H9 (cell line): ENCODE measurements around the gene ELFN1. TPM values are rescaled to one million over a fixed set of nuclear protein-coding genes. Genes with fewer than 3 reads are reported as not detected.

Experiments
- DNase-seq: peaks from one replicate; pipeline ENCODE4 v3.0.0-alpha.2; 2017
- H2AFZ ChIP-seq: one replicate; pipeline ENCODE4 v1.6.1; 2013; ENCODE audit warnings: mild to moderate bottlenecking, low read length, control low read depth, moderate library complexity
- H2AK5ac ChIP-seq: 2 replicates; pipeline ENCODE4 v1.6.1; 2013; ENCODE audit warnings: low read length, control low read depth, mixed read lengths; ENCODE audit not compliant: insufficient read length
- H2BK120ac ChIP-seq: one replicate; pipeline ENCODE4 v1.6.1; 2013; ENCODE audit warnings: low read depth, mild to moderate bottlenecking, low read length, control low read depth, inconsistent platforms; ENCODE audit not compliant: poor library complexity, severe bottlenecking
- H2BK12ac ChIP-seq: 2 replicates; pipeline ENCODE4 v1.6.1; 2013; ENCODE audit warnings: low read length, control low read depth, mixed read lengths, low read depth; ENCODE audit not compliant: insufficient read length
- H2BK15ac ChIP-seq: 2 replicates; pipeline ENCODE4 v1.6.1; 2013; ENCODE audit warnings: low read depth, low read length, control low read depth
- H2BK20ac ChIP-seq: one replicate; pipeline ENCODE4 v1.6.1; 2013; ENCODE audit warnings: low read depth, mild to moderate bottlenecking, low read length, control low read depth, inconsistent platforms; ENCODE audit not compliant: poor library complexity, severe bottlenecking
- H2BK5ac ChIP-seq: 2 replicates; pipeline ENCODE4 v1.6.1; 2013; ENCODE audit warnings: low read length, control low read depth, mixed read lengths; ENCODE audit not compliant: insufficient read length
- H3K14ac ChIP-seq: 2 replicates; pipeline ENCODE4 v1.6.1; 2013; ENCODE audit warnings: low read length, control low read depth; ENCODE audit not compliant: insufficient read depth
- H3K18ac ChIP-seq: 2 replicates; pipeline ENCODE4 v1.6.1; 2013; ENCODE audit warnings: low read depth, mild to moderate bottlenecking, mixed read lengths, low read length, control low read depth; ENCODE audit not compliant: insufficient read length
- H3K23ac ChIP-seq: 2 replicates; pipeline ENCODE4 v1.6.1; 2013; ENCODE audit warnings: low read length, control low read depth, mixed read lengths, low read depth; ENCODE audit not compliant: insufficient read length
- H3K23me2 ChIP-seq: 2 replicates; pipeline ENCODE4 v1.6.1; 2013; ENCODE audit warnings: low read depth, mild to moderate bottlenecking, mixed read lengths, low read length, control low read depth; ENCODE audit not compliant: insufficient read length, poor library complexity, severe bottlenecking
- H3K27ac ChIP-seq: 2 replicates; pipeline ENCODE4 v1.5.1; 2013; ENCODE audit warnings: low read length, control low read depth, mixed read lengths, low read depth; ENCODE audit not compliant: insufficient read length
- H3K27me3 ChIP-seq: 2 replicates; pipeline ENCODE4 v1.6.1; 2013; ENCODE audit warnings: low read length, control low read depth, inconsistent platforms; ENCODE audit not compliant: insufficient read depth
- H3K4ac ChIP-seq: 2 replicates; pipeline ENCODE4 v1.6.1; 2013; ENCODE audit warnings: low read depth, mild to moderate bottlenecking, control low read depth, inconsistent platforms, low read length, moderate library complexity
- H3K4me1 ChIP-seq: 2 replicates; pipeline ENCODE4 v1.6.1; 2013; ENCODE audit warnings: low read length, control low read depth, inconsistent platforms; ENCODE audit not compliant: insufficient read depth
- H3K4me2 ChIP-seq: 2 replicates; pipeline ENCODE4 v1.6.1; 2013; ENCODE audit warnings: low read length, control low read depth, mixed read lengths; ENCODE audit not compliant: insufficient read length, insufficient read depth
- H3K56ac ChIP-seq: 2 replicates; pipeline ENCODE4 v1.6.1; 2013; ENCODE audit warnings: low read depth, mild to moderate bottlenecking, mixed read lengths, low read length, control low read depth; ENCODE audit not compliant: insufficient read length
- H3K79me1 ChIP-seq: 2 replicates; pipeline ENCODE4 v1.6.1; 2013; ENCODE audit warnings: low read depth, mild to moderate bottlenecking, moderate library complexity, low read length, control low read depth, inconsistent platforms; ENCODE audit not compliant: insufficient read depth, poor library complexity, severe bottlenecking
- H3K79me2 ChIP-seq: 2 replicates; pipeline ENCODE4 v1.6.1; 2013; ENCODE audit warnings: low read length, control low read depth, inconsistent platforms; ENCODE audit not compliant: insufficient read depth
- H3K9ac ChIP-seq: 2 replicates; pipeline ENCODE4 v1.6.1; 2013; ENCODE audit warnings: low read length, control low read depth, mixed read lengths; ENCODE audit not compliant: insufficient read length; ENCODE audit errors: extremely low read depth
- H3K9me3 ChIP-seq: one replicate; pipeline ENCODE4 v1.6.1; 2013; ENCODE audit warnings: low read depth, low read length, inconsistent platforms; ENCODE audit not compliant: control insufficient read depth
- H3T11ph ChIP-seq: one replicate; pipeline ENCODE4 v1.6.1; 2013; ENCODE audit warnings: mild to moderate bottlenecking, low read length, control low read depth, inconsistent platforms
- H4K20me1 ChIP-seq: one replicate; pipeline ENCODE4 v1.6.1; 2013; ENCODE audit not compliant: control insufficient read depth, insufficient read length, insufficient read depth
- H4K5ac ChIP-seq: 2 replicates; pipeline ENCODE4 v1.6.1; 2013; ENCODE audit warnings: low read depth, mild to moderate bottlenecking, mixed read lengths, low read length, control low read depth; ENCODE audit not compliant: insufficient read length
- H4K8ac ChIP-seq: replicated peaks from 2 replicates; pipeline ENCODE4 v1.6.1; 2013; ENCODE audit warnings: low read length, control low read depth, mixed read lengths, low read depth; ENCODE audit not compliant: insufficient read length
- H4K91ac ChIP-seq: 2 replicates; pipeline ENCODE4 v1.6.1; 2013; ENCODE audit warnings: low read depth, mild to moderate bottlenecking, moderate library complexity, mixed read lengths, low read length, control low read depth; ENCODE audit not compliant: insufficient read length
- H3K27ac Mint-ChIP-seq, 3 experiments: 2 replicates in 2 of 3; 3 replicates in 1 of 3; pipeline ENCODE4 v1.8.0; 2020 to 2021; ENCODE audit warnings: mixed read lengths in 3 of 3, mild to moderate bottlenecking in 1 of 3, moderate library complexity in 1 of 3
- H3K27me3 Mint-ChIP-seq: 2 replicates; pipeline ENCODE4 v1.8.0; 2021; ENCODE audit warnings: low read depth, mild to moderate bottlenecking, moderate library complexity, mixed read lengths
- H3K36me3 Mint-ChIP-seq, 3 experiments: 2 replicates in 2 of 3; 3 replicates in 1 of 3; pipeline ENCODE4 v1.8.0; 2020 to 2021; ENCODE audit warnings: low read depth in 3 of 3, mixed read lengths in 3 of 3; ENCODE audit not compliant: insufficient read depth in 1 of 3
- H3K4me1 Mint-ChIP-seq, 2 experiments: 2 replicates each; pipeline ENCODE4 v1.8.0; 2020; ENCODE audit warnings: mixed read lengths in 2 of 2
- H3K4me3 Mint-ChIP-seq, 2 experiments: 2 replicates in 1 of 2; 3 replicates in 1 of 2; pipeline ENCODE4 v1.8.0; 2020 to 2021; ENCODE audit warnings: mild to moderate bottlenecking in 2 of 2, mixed read lengths in 2 of 2, moderate library complexity in 1 of 2
- H3K9me3 Mint-ChIP-seq, 2 experiments: 2 replicates in 1 of 2; 3 replicates in 1 of 2; pipeline ENCODE4 v1.8.0; 2020; ENCODE audit warnings: mild to moderate bottlenecking in 2 of 2, mixed read lengths in 2 of 2, moderate library complexity in 1 of 2
- WGBS: extraction: QIAGEN DNeasy Blood & Tissue Kit; methylation state at CpG from one replicate; pipeline ENCODE4 v1.1.7; 2013; ENCODE audit warnings: missing lambda C conversion rate, low lambda C conversion rate, mixed read lengths; ENCODE audit not compliant: insufficient read length; ENCODE audit errors: extremely low coverage; 5-methylcytosine and 5-hydroxymethylcytosine counted together
- total RNA-seq: library from RNA; stranded (reverse); gene quantifications from 2 replicates; pipeline ENCODE4 v1.2.1, GENCODE V29; 2021
- TF ChIP-seq, protein P1 (sequence below): fragments of 200-600 bp; sonication (generic); conservative IDR thresholded peaks from 3 replicates; pipeline ENCODE4 v1.8.0; 2021; ENCODE audit warnings: antibody characterized with exemption, mild to moderate bottlenecking

The ELFN1 gene
- total RNA-seq, 1 experiment from 2014 or later: 3.7 TPM

DNA sequence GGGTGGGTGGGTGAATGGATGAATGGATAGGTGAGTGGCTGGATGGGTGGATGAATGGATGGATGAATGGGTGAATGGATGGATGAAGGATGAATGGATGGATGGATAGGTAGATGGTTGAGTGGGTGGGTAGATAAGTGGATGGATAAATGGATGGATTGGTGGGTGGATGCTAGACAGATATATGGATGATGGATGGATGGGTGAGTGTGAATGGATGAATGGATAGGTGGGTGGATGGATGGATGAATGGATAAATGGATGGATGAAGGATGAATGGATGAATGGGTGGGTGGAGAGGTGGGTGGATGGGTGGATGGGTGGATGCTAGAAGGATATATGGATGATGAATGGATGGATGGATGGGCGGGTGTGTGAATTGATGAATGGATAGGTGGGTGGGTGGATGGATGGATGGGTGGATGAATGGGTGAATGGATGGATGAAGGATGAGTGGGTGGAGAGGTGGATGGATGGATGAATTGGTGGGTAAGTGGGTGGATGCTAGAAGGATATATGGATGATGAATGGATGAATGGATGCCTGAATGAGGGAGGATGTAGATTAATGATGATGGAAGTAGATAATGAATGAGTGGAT is 20.4 kb downstream of the ELFN1 start:
- peaks cover 10% of the 10 kb centered on the region for H3K27me3 Mint-ChIP-seq
- H4K20me1 ChIP-seq: no peaks in the 10 kb centered on the region
- DNase-seq: no peak
- H3K36me3 Mint-ChIP-seq: no peaks in the 10 kb centered on the region
- H3K9me3 ChIP-seq: no peaks in the 10 kb centered on the region
- no peak overlapping the region for H4K91ac ChIP-seq
- H3K4me1 ChIP-seq: no peaks in the 10 kb centered on the region; the same call in 1 of the 2 replicates
- H2BK15ac ChIP-seq: no peak overlapping the region
- H3K18ac ChIP-seq: no peak overlapping the region
- H3K14ac ChIP-seq: no peak overlapping the region
- peaks cover 9 to 10% of the 10 kb centered on the region in 2 experiments for H3K4me1 Mint-ChIP-seq
- H3K56ac ChIP-seq: no peak overlapping the region
- no peak overlapping the region; a peak in 1 of 5 replicates for H3K4me3 Mint-ChIP-seq
- H3K23me2 ChIP-seq: no peaks in the 10 kb centered on the region
- no peak overlapping the region for H4K5ac ChIP-seq
- TF ChIP-seq, protein P1, sequence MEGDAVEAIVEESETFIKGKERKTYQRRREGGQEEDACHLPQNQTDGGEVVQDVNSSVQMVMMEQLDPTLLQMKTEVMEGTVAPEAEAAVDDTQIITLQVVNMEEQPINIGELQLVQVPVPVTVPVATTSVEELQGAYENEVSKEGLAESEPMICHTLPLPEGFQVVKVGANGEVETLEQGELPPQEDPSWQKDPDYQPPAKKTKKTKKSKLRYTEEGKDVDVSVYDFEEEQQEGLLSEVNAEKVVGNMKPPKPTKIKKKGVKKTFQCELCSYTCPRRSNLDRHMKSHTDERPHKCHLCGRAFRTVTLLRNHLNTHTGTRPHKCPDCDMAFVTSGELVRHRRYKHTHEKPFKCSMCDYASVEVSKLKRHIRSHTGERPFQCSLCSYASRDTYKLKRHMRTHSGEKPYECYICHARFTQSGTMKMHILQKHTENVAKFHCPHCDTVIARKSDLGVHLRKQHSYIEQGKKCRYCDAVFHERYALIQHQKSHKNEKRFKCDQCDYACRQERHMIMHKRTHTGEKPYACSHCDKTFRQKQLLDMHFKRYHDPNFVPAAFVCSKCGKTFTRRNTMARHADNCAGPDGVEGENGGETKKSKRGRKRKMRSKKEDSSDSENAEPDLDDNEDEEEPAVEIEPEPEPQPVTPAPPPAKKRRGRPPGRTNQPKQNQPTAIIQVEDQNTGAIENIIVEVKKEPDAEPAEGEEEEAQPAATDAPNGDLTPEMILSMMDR: no peak
- H2BK12ac ChIP-seq: no peak overlapping the region
- H3K4me2 ChIP-seq: no peak overlapping the region
- H2BK20ac ChIP-seq: no peak overlapping the region
- H3K9ac ChIP-seq: no peak overlapping the region
- H4K8ac ChIP-seq: no peak overlapping the region
- no peak overlapping the region for H2AK5ac ChIP-seq
- H3K27ac ChIP-seq: no peak overlapping the region
- no peak overlapping the region for H3T11ph ChIP-seq
- H3K79me2 ChIP-seq: no peaks in the 10 kb centered on the region
- H3K23ac ChIP-seq: no peak overlapping the region
- peaks cover 5 to 10% of the 10 kb centered on the region in 2 experiments for H3K9me3 Mint-ChIP-seq
- H3K27ac Mint-ChIP-seq: no peak overlapping the region
- no peak overlapping the region for H2BK5ac ChIP-seq
- 100% methylated on average over 1 of the region's 1 CpG for WGBS
- no peak overlapping the region for H3K4ac ChIP-seq
- no peak overlapping the region for H2AFZ ChIP-seq
- H2BK120ac ChIP-seq: no peak overlapping the region
- H3K27me3 ChIP-seq: no peaks in the 10 kb centered on the region
- H3K79me1 ChIP-seq: no peaks in the 10 kb centered on the region
